Skin of body (tissue), 2 donors: ENCODE data around the gene RLN2. TPM values are rescaled to one million over a fixed set of nuclear protein-coding genes. Genes with fewer than 3 reads are reported as not detected.
"Not testable (repeated sequence)": the region's sequence is repeated elsewhere in the genome, so short reads cannot be mapped to it uniquely, and the experiment has no call there.

Experiments
- DNase-seq: peaks from one replicate; lab custom pipeline; 2025; lab: John Stamatoyannopoulos, UW
- total RNA-seq: library from RNA; depleted of rRNA; stranded (reverse); fragments of >200 nt; gene quantifications from one replicate; pipeline ENCODE4 v1.2.3, GENCODE V29; 2014

Gene RLN2
- total RNA-seq, result not detected

- not testable (repeated sequence) for DNase-seq
Measured at GRCh38 chr9:5303840-5304795, at the start of gene RLN2. RLN2 (minus strand) TSS chr9:5304716; CDS start chr9:5304580, 136 bp downstream.

DNA sequence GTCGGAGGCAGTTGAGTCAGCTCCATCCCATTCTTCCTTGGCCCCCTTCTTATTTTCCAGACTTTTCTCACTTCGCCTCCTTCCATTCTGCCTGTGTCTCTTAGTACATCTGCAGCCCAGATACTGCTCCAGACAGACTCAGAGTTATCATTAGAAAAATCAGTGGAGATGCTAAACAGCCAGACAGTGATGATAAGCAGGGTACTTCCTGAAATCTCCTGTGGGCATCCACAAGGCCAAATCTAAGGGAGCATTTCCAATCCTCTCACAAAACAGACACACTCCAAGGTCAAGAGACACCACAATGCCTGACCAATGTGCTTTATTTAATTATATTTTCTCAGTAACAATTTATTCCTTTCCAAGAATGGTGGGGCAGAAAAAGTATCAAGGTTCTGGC, 49.7 kb upstream of the RLN2 start:
- DNase-seq, result no peak

- no peak for DNase-seq
Measured at GRCh38 chr9:5352637-5353248, 48.2 kb upstream of the RLN2 start.

- DNase-seq, result not testable (repeated sequence)
Measured at GRCh38 chr9:5338992-5339981, 34.8 kb upstream of the RLN2 start, which contains the start of gene RLN1. RLN1 (minus strand) TSS chr9:5339876; CDS start chr9:5339746, 130 bp downstream.

DNA sequence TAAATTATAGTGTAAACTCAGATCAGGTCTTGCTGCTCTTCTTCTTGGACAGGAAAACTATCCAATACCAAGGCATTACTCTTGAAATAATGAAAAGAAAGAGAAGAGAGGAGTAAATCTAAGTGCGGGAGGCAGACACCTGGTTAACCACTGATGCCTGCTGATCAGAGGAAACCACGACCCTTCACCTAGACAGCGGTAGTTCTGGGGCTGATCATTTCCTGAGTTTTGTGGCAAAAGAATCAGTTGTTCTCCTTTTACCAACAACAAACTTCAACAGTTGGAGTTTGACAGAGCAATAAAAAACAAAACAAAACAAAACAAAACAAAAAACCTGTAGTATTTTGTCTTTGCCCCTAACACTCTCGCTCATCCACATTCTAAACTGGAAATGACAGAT, 32.2 kb upstream of the RLN2 start:
- no peak for DNase-seq

DNA sequence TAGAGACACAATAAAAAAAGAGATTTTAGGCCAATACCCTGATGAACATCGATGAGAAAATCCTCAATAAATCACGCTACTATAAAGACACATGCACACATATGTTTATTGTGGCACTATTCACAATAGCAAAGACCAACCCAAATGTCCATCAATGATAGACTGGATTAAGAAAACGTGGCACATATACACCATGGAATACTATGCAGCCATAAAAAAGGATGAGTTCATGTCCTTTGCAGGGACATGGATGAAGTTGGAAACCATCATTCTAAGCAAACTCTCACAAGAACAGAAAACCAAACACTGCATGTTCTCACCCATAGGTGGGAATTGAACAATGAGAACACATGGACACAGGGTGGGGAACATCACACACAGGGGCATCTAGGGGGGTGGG, 26.8 kb upstream of the RLN2 start:
- not testable (repeated sequence) for DNase-seq

DNA sequence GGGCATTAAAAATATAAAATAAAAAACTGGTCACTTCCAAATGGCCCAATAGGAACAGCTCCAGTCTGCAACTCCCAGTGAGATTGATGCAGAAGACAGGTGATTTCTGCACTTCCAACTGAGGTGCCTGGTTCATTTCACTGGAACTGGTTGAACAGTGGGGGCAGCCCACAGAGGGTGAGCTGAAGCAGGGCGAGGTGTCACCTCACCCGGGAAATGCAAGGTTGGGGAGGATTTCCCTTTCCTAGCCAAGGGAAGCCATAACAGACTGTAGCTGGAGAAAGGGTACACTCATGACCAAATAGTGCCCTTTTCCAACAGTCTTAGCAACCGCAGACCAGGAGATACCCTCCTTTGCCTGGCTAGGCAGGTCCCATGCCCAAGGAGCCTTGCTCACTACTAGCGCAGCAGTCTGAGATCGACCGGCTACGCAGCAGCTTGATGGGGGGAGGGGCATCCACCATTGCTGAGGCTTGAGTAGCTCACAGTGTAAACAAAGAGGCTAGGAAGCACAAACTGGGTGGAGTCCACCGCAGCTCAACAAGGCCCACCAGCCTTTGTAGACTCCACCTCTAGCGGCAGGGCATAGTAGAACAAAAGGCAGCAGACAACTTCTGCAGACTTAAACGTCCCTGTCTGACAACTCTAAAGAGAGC, 22.5 kb upstream of the RLN2 start:
- DNase-seq, result no peak

GRCh38 chr9:5326187-5326586, 21.7 kb upstream of the RLN2 start:
- no peak for DNase-seq

- DNase-seq, result not testable (repeated sequence)
Measured at GRCh38 chr9:5321601-5322000, 17.1 kb upstream of the RLN2 start.

- no peak for DNase-seq
Measured at GRCh38 chr9:5321058-5321457, 16.5 kb upstream of the RLN2 start.

DNA sequence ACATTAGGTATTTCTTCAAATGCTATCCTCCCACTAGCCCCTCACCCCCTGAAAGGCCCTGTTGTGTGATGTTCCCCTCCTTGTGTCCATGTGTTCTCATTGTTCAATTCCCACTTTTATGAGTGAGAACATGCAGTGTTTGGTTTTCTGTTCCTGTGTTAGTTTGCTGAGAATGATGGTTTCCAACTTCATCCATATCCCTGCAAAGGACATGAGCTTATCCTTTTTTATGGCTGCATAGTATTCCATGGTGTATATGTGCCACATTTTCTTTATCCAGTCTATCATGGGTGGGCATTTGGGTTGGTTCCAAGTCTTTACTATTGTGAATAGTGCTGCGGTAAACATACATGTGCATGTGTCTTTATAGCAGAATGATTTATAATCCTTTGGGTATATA, 11.9 kb upstream of the RLN2 start:
- DNase-seq, result not testable (repeated sequence)

DNA sequence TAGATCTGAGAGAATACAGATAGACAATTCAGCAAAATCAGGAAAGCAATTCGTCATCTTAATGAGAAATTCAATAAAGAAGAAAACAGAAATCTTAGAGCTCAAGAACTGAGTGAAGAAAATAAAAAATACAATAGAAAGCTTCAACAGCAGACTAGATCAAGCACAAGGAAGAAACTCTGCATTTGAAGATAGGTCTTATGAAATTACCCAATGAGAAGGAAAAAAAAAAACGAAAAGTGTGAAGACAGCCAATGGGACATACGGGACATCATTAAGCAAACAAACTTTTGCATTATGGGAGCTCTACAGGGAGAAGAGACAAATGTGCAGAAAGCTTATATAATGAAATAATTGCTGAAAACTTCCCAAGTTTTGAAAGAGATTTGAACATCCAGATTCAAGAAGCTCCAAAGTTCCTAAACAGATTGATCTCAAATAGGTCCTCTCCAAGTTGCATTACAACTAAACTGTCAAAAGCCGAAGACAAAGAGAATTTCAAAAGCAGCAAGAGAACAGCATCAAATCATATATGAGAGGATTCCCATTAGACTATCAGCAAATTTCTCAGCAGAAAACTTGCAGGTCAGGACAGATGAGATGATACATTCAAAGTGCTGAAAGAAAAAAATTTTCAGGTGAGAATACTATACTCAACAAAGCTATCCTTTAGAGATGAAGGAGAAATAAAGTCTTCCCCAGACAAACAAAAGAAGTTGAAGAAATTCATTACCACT, 10.8 kb upstream of the RLN2 start:
- DNase-seq, result no peak

DNA sequence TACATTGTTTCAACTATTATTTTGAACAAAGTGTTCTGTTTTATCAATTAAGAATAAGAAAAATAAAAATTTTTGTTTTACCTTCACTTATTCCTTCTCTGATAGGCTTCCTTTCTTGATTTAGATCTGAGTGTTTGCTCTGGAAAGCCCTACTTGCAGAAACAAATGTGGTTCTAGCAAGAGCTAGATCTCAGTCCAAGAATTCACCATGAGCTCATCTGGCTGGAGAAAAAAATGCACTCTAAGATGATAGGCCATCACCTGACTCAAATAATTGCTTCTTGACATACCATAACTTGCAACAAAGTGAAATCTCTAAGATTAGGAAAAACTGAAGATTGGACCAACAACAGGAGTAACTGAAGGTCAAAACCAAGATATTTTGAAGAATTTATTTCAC, 6.3 kb upstream of the RLN2 start:
- no peak for DNase-seq

- DNase-seq, result no peak
Measured at GRCh38 chr9:5305741-5306140, 1.2 kb upstream of the RLN2 start.

DNA sequence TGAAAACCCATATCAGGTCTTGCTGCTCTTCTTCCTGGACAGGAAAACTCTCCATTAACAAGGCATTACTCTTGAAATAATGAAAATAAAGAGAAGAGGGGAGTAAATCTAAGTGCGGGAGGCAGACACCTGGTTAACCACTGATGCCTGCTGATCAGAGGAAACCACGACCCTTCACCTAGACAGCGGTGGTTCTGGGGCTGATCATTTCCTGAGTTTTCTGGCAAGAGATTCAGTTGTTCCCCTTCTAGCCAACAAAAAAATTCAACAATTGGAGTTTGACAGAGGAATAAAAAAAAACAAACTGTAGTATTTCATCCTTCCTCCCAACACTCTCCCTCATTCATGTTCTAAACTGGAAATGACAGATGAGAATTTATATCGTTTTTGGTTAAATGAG, 3.0 kb downstream of the RLN2 start:
- no peak for DNase-seq

- DNase-seq, result no peak
Measured at GRCh38 chr9:5292141-5292540, 12.4 kb downstream of the RLN2 start.

GRCh38 chr9:5288591-5288990, 15.9 kb downstream of the RLN2 start:
- DNase-seq, result no peak

DNA sequence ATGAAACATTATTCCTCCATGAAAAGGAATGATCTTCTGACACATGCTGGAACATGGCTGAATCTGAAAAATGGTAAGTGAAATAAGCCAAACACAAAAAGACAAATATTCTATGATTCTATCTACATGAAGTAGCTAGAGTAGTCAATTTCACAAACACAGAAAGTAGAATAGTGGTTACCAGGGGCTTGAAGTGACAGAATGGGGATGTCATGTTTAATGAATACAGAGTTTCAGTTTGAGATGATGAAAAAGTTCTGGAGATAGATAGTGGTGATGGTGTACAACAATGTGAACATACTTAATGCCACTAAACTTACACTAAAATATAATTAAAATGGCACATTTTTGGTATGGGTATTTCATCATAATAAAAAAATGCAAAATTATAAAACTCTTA, 18.3 kb downstream of the RLN2 start:
- DNase-seq, result no peak

DNA sequence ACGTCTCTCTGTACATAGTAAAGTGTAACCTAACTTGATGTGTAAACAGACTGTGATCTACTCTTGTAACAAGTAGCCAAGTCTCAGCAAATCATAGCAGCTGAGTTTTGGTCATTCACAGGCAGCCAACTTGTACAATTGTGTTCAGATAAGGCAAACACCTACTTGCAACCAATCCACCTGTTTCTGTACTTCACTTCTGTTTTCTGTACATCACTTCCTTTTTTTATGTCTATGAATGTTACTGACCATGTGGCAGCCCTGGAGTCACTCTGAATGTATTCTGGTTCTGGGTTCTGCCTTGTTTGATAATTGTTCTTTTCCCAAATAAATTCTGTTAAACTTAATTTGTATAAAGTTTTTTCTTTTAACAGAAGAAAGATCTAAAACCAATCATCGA, 26.0 kb downstream of the RLN2 start:
- DNase-seq, result no peak

DNA sequence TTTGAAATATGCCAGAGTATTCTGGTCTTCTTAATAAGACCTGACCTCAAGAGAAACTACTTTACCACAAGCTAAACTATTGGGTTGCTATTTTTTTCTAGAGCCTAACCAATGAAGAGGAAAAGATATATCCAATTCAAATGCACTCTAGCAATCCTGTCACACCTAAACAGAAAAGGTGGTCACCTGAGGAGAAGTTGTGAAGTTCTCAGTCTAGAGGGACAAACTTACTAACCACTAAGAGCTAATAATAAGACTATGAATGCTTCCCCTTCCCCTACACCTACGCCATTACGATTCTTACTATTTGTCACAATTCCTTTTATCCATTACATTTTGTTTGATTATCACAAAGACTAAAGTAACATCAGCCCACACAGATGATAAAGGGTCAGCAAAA, 29.7 kb downstream of the RLN2 start:
- no peak for DNase-seq
